HG03571 (cell line): ENCODE results near the gene IGFL3.
"Not testable (repeated sequence)": the region's sequence is repeated elsewhere in the genome, so short reads cannot be mapped to it uniquely, and the experiment has no call there.

Source experiments
- ATAC-seq: cut with Tn5 transposase; IDR thresholded peaks from one replicate; pipeline ENCODE4 v1.9.1; 2021; ENCODE audit not compliant: unreplicated experiment

The IGFL3 gene

DNA sequence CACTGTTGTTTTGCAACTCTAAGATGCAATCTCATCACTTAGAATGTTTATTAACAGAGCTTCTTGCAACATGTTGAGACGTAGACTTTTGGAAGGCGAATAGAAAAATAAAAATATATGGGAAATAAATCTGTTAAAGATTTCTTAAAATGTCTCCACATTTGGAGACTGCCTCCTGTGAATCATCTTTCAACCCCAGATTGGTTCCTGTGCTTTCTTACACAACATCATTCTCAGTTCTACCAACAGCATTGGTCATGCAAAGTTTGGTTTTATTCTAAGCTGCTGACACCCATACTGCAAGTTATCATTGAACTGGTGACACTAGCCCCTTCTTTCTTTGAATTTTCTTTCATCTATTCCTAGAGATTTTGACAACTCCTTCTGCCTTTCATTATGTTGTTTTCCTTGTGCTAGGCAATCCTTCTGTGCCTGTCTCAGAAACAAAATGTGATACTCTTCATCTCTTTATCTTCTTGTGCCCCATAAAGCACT, 1.6 kb upstream of the IGFL3 start:
- no peak for ATAC-seq

- no peak for ATAC-seq
Observed at GRCh38 chr19:46125447-46125846, 959 bp upstream of the IGFL3 start.

- ATAC-seq: no peak
Observed at GRCh38 chr19:46118136-46118535, 6.4 kb downstream of the IGFL3 start.

DNA sequence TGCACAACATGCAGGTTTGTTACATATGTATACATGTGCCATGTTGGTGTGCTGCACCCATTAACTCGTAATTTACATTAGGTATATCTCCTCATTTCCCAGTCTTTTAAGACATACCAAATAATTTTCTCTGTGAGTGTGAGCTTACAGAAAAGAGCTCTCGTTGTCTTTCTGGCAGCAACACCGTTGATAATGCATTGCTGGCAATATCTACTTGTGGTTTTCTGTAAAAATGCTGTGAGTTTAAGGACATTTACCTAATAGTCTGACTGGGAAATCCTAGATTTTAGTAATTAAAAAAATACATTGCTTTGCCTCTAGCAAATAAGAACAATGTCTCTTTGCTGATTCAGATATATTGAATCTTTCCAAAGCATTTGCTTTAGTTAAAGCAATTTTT, 8.4 kb downstream of the IGFL3 start:
- ATAC-seq: no peak

- no peak for ATAC-seq
Observed at GRCh38 chr19:46115396-46116106, 8.9 kb downstream of the IGFL3 start.

- no peak for ATAC-seq
Observed at GRCh38 chr19:46113726-46114125, 10.8 kb downstream of the IGFL3 start.

GRCh38 chr19:46112527-46112926, 12.0 kb downstream of the IGFL3 start:
- no peak for ATAC-seq

- no peak for ATAC-seq
Observed at GRCh38 chr19:46111376-46111775, 13.1 kb downstream of the IGFL3 start.

DNA sequence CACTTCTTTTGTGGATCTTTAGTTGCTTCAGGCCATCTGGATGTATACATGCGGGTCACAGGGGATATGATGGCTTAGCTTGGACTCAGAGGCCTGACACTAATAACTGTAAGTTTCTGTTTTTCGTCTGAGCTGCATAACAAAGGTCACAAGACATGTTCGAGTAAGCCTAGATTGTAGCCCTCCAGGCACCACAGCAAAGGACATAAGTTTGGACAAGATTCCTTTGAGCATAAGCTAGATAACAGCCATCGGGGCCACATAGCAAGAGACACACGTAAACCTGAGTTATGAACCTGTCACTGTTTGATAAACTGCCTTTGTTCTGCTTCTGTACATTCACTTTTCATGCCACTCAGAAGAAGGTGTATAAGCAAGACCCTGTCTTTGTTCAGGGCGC, 14.6 kb downstream of the IGFL3 start:
- ATAC-seq: no peak

- ATAC-seq: no peak
Observed at GRCh38 chr19:46107371-46107770, 17.1 kb downstream of the IGFL3 start.

- ATAC-seq: not testable (repeated sequence)
Observed at GRCh38 chr19:46102333-46102732, 22.2 kb downstream of the IGFL3 start.

- no peak for ATAC-seq
Observed at GRCh38 chr19:46101293-46101692, 23.2 kb downstream of the IGFL3 start.

DNA sequence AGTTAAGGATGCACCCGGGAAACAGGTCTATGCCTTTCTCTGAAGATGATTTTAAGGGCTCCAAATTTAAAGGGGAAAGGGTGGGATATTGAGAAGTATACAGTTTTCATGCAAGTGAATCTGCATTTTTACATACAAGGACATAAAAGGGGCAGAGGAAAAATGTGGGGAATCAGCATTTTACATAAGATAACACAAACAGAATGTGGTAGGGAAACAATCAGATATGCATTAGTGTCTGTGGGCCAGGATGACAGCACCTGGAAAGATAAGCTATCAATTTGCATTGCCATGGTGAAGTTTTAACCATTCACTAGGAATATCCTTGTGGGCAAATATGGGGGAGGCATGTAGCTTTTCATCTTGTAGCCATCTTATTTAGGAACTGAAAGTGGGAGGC, 24.1 kb downstream of the IGFL3 start:
- no peak for ATAC-seq

GRCh38 chr19:46090444-46090843, 34.0 kb downstream of the IGFL3 start:
- no peak for ATAC-seq

DNA sequence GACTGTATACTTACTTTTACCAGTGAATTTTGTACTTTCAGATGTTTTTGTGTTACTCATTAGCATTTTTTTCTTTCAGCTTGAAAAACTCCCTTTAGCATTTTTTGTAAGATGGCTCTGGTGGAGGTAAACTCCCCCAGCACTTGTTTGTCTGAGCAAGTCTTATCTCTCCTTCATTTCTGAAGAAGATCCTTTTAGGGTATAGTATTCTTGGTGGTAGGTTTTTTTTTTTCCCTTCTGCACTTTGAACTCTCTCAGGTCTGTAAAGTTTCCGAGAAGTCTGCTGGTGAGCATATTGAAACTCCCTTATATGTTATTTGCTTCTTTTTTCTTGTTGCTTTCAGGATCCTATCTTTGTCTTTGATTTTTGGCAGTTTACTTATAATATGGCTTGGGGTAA, 35.1 kb downstream of the IGFL3 start:
- ATAC-seq: no peak

DNA sequence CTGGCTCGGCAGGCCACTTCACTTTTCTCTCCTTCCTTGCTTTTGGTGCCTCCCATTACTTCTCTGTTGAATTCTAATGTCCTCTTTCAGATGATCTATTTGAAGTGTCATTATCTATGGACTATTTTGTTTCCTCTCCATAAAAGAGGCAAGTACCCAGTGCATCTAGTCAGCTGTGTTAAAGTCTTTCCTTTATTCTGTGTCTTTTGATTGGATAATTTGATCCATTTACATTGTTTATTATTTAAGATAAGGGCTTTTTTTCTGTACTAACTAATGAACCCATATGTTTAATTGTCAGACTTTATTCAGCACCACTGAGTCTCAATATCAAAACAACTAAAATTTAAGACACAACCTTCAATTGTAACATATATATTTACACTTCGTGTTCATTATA, 36.4 kb downstream of the IGFL3 start:
- ATAC-seq: no peak

DNA sequence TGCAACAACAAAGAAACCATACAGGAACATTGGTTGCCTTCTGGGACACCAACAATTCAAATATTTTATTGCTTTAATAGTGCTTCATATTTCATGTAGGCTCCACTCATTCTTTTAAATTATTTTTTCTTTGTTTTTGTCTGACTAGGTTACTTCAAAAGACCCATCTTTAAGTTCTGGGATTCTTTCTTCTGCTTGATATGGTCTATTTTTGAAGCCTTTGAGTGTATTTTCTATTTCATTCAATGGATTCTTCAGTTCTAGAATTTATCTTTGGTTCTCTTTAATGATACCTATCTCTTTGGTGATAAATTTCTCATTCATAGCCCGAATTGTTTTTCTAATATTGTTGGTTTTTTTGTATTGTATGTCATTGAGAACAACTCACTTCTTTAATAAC, 38.6 kb downstream of the IGFL3 start:
- ATAC-seq: no peak

DNA sequence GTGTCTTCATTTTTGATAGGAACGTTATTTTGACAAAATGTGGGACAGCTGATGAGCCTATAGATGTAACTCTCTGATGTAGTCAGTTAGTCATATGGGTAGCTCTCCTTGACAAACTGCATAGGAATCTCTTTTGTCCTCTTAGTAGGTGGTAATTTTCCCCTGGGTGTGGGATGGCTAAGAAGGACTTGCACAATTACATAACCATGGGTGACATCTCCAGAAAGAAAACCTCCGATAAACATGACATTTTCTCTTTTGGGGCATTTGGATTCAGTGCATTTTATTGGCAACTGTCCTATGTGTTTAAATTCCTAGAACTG, 41.8 kb downstream of the IGFL3 start:
- no peak for ATAC-seq

DNA sequence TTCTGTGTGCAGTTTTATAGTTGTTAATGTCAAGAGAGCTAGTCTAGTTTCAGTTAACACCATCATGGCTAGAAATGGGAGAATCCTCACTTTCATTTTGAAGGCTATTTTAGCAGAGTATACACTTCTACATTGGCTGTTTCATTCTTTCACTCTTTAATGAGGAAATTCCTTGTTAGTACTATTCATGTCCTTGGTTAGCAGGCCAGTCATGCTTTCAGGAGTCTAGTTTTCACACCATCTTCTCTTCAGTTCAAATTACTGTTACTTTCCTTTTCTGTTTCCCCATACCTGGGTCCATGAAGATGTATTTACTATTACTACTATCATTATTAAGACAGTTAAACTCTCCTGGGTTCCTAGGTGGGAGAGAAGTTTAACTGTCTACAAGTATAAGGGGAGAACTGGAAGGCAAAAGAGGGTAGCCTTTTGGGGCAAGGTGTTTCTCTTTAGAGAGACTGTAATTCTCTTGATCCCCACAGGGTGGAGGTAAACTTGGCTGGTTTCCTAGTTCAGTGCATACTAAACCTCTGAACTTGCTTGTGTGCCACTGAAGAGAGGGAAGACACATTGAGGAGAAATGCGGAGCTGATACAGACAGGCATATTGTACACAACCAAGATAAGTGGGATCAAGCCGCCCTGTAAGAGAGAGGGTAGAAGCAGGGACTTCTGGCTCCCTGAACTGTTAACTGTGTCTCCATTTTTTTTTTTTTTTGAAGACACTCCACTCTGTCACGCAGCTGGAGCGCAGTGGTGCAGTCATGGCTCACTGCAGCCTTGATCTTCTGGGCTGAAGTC, 42.4 kb downstream of the IGFL3 start:
- no peak for ATAC-seq

GRCh38 chr19:46080561-46080960, 43.9 kb downstream of the IGFL3 start:
- no peak for ATAC-seq

GRCh38 chr19:46079576-46079975, 44.9 kb downstream of the IGFL3 start:
- ATAC-seq: no peak

- not testable (repeated sequence) for ATAC-seq
Observed at GRCh38 chr19:46078573-46079332, 45.7 kb downstream of the IGFL3 start.
